ENCODE results near the gene CSTB.

Gene CSTB

GRCh38 chr21:43727519-43728153 lies 48.5 kb downstream of the CSTB start:
- no peak for DNase-seq

- no peak for DNase-seq
Measured at GRCh38 chr21:43726686-43727518, 49.2 kb downstream of the CSTB start.
